ENCODE measurements around the gene NIPBL.

Gene NIPBL

DNA sequence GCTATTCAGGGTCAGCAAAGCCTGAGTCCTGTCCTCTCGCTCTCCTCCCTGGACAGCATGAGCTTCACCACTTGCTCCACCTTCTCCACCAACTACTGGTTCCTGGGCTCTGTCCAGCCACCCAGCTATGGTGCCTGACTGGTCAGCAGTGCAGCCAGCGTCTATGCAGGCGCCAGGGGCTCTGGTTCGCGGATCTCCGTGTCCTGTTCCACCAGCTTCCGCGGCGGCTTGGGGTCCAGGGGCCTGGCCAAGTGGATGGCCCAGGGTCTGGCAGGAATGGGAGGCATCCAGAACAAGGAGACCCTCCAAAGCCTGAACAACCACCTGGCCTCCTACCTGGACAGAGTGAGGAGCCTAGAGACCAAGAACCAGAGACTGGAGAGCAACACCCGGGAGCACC, 8.6 kb downstream of the NIPBL start:
- Histone ChIP-seq H3K27ac (ENCODE audit: low read depth, low read length, poor library complexity, severe bottlenecking) (no peak overlapping the region), H2AFZ (ENCODE audit: low read length) (no peak overlapping the region), H3F3A (ENCODE audit: insufficient read depth, low read length) (no peaks in the 10 kb centered on the region), H3K4me2 (ENCODE audit: low read length) (no peak overlapping the region), H3K9me3 (ENCODE audit: low read length) (no peaks in the 10 kb centered on the region), H3K4me1 (ENCODE audit: insufficient read depth, low read length, severe bottlenecking) (peaks cover 29% of the 10 kb centered on the region), H4K20me1 (ENCODE audit: insufficient read depth, low read length) (peaks cover 8% of the 10 kb centered on the region; the same call in 1 of the 2 replicates), H3K4me3 (ENCODE audit: low read depth, low read length, poor library complexity, severe bottlenecking) (no peak overlapping the region), H3K36me3 (ENCODE audit: insufficient read depth, low read length) (peaks cover 14% of the 10 kb centered on the region; the same call in 1 of the 2 replicates), H3K9ac (ENCODE audit: low read length) (no peak overlapping the region), H3K27me3 (ENCODE audit: insufficient read depth, low read length) (no peaks in the 10 kb centered on the region), H3K79me2 (ENCODE audit: insufficient read depth, low read length) (peaks cover 100% of the 10 kb centered on the region), H3K9me2 (ENCODE audit: low read depth, low read length) (no peaks in the 10 kb centered on the region)
- no peak for TF ChIP-seq EZH2 (IDR thresholded peaks at IDR 0.05; ENCODE audit: borderline replicate concordance, low read length)
- TF ChIP-seq, protein P1, sequence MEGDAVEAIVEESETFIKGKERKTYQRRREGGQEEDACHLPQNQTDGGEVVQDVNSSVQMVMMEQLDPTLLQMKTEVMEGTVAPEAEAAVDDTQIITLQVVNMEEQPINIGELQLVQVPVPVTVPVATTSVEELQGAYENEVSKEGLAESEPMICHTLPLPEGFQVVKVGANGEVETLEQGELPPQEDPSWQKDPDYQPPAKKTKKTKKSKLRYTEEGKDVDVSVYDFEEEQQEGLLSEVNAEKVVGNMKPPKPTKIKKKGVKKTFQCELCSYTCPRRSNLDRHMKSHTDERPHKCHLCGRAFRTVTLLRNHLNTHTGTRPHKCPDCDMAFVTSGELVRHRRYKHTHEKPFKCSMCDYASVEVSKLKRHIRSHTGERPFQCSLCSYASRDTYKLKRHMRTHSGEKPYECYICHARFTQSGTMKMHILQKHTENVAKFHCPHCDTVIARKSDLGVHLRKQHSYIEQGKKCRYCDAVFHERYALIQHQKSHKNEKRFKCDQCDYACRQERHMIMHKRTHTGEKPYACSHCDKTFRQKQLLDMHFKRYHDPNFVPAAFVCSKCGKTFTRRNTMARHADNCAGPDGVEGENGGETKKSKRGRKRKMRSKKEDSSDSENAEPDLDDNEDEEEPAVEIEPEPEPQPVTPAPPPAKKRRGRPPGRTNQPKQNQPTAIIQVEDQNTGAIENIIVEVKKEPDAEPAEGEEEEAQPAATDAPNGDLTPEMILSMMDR (IDR thresholded peaks at IDR 0.05; ENCODE audit: low read length): no peak

DNA sequence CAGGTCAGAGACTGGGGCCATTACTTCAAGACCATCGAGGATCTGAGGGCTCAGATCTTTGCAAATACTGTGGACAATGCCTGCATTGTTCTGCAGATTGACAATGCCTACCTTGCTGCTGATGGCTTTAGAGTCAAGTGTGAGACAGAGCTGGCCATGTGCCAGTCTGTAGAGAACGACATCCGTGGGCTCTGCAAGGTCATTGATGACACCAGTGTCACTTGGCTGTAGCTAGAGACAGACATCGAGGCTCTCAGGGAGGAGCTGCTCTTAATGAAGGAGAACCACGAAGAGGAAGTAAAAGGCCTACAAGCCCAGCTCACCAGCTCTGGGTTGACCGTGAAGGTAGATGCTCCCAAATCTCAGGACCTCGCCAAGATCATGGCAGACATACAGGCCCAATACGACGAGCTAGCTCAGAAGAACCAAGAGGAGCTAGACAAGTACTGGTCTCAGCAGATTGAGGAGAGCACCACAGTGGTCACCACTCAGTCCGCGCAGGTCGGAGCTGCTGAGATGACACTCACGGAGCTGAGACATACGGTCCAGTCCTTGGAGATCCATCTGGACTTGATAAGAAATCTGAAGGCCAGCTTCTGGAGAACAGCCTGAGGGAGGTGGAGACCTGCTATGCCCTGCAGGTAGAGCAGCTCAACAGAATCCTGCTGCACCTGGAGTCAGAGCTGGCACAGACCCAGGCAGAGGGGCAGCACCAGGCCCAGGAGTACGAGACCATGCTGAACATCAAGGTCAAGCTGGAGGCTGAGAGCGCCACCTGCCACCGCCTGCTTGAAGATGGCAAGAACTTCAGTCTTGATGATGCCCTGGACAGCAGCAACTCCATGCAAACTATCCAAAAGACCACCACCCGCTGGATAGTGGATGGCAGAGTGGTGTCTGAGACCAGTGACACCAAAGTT, 9.3 kb downstream of the NIPBL start:
- Histone ChIP-seq H3K4me3 (ENCODE audit: low read depth, low read length, poor library complexity, severe bottlenecking) (no peak overlapping the region), H2AFZ (ENCODE audit: low read length) (no peak overlapping the region), H3K9me2 (ENCODE audit: low read depth, low read length) (no peaks in the 10 kb centered on the region), H3K9me3 (ENCODE audit: low read length) (no peaks in the 10 kb centered on the region), H3K4me2 (ENCODE audit: low read length) (no peak overlapping the region), H3K27ac (ENCODE audit: low read depth, low read length, poor library complexity, severe bottlenecking) (no peak overlapping the region), H3K9ac (ENCODE audit: low read length) (no peak overlapping the region), H3K4me1 (ENCODE audit: insufficient read depth, low read length, severe bottlenecking) (peaks cover 22% of the 10 kb centered on the region), H3F3A (ENCODE audit: insufficient read depth, low read length) (no peaks in the 10 kb centered on the region), H3K79me2 (ENCODE audit: insufficient read depth, low read length) (peaks cover 100% of the 10 kb centered on the region), H3K36me3 (ENCODE audit: insufficient read depth, low read length) (peaks cover 18% of the 10 kb centered on the region; the same call in 1 of the 2 replicates), H3K27me3 (ENCODE audit: insufficient read depth, low read length) (no peaks in the 10 kb centered on the region), H4K20me1 (ENCODE audit: insufficient read depth, low read length) (peaks cover 8% of the 10 kb centered on the region; the same call in 1 of the 2 replicates)
- TF ChIP-seq EZH2 (IDR thresholded peaks at IDR 0.05; ENCODE audit: borderline replicate concordance, low read length): no peak
- TF ChIP-seq, protein P1 (IDR thresholded peaks at IDR 0.05; ENCODE audit: low read length): no peak

DNA sequence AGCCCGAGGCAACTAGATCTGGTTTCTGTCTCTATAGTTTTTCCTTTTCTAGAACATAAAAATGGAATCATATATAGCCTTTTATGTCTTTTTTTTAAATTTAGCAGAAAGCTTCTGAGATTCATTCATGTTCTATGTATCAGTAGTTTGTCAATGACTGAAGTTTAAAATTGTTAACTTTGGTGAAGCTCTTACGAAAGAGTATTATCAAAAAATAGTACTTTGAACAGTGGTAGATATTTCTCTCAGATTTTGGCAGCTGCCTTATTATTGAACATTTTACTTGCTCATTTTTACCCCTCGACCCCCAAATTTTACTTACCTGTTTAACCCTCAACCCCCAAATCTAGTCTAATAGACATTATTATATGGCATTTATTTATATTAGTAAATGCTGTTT, 10.2 kb downstream of the NIPBL start:
- peaks cover 98% of the 10 kb centered on the region for H3K79me2 ChIP-seq (ENCODE audit: insufficient read depth, low read length)
- H3K4me3 ChIP-seq (ENCODE audit: low read depth, low read length, poor library complexity, severe bottlenecking): no peak overlapping the region
- no peaks in the 10 kb centered on the region for H3K9me3 ChIP-seq (ENCODE audit: low read length)
- H3K4me1 ChIP-seq (ENCODE audit: insufficient read depth, low read length, severe bottlenecking): peaks cover 13% of the 10 kb centered on the region
- peaks cover 3% of the 10 kb centered on the region; the same call in 1 of the 2 replicates for H4K20me1 ChIP-seq (ENCODE audit: insufficient read depth, low read length)
- peaks cover 21% of the 10 kb centered on the region; the same call in 1 of the 2 replicates for H3K36me3 ChIP-seq (ENCODE audit: insufficient read depth, low read length)
- H3K9ac ChIP-seq (ENCODE audit: low read length): no peak overlapping the region
- H3K27ac ChIP-seq (ENCODE audit: low read depth, low read length, poor library complexity, severe bottlenecking): no peak overlapping the region
- no peak overlapping the region for H2AFZ ChIP-seq (ENCODE audit: low read length)
- no peaks in the 10 kb centered on the region for H3K9me2 ChIP-seq (ENCODE audit: low read depth, low read length)
- H3K4me2 ChIP-seq (ENCODE audit: low read length): no peak overlapping the region
- H3F3A ChIP-seq (ENCODE audit: insufficient read depth, low read length): no peaks in the 10 kb centered on the region
- H3K27me3 ChIP-seq (ENCODE audit: insufficient read depth, low read length): no peaks in the 10 kb centered on the region
- TF ChIP-seq EZH2 (IDR thresholded peaks at IDR 0.05; ENCODE audit: borderline replicate concordance, low read length): no peak
- TF ChIP-seq, protein P1 (IDR thresholded peaks at IDR 0.05; ENCODE audit: low read length): no peak
